Cerebellar nuclear complex (tissue), 1 donor: ENCODE measurements around the gene TSC2.

Experiments used
- DNase-seq, 2 experiments: peaks; one replicate each; lab custom pipeline; 2025; lab: John Stamatoyannopoulos, UW

The TSC2 gene

GRCh38 chr16:2043667-2044451, 3.9 kb upstream of the TSC2 start:
- DNase-seq = no peak

GRCh38 chr16:2044541-2044940, 3.2 kb upstream of the TSC2 start:
- DNase-seq = no peak

GRCh38 chr16:2045965-2046892, 1.6 kb upstream of the TSC2 start:
- DNase-seq = no peak

GRCh38 chr16:2046893-2047329, 874 bp upstream of the TSC2 start:
- no peak for DNase-seq

- no peak for DNase-seq
Measured at GRCh38 chr16:2048116-2048543, 345 bp downstream of the TSC2 start.

- no peak for DNase-seq
Measured at GRCh38 chr16:2053211-2053610, 5.4 kb downstream of the TSC2 start.

GRCh38 chr16:2053897-2054296, 6.1 kb downstream of the TSC2 start:
- DNase-seq = no peak

GRCh38 chr16:2054543-2055245, 6.9 kb downstream of the TSC2 start:
- no peak for DNase-seq

GRCh38 chr16:2056077-2056476, 8.3 kb downstream of the TSC2 start:
- DNase-seq = no peak

GRCh38 chr16:2056681-2057407, 9.1 kb downstream of the TSC2 start:
- no peak for DNase-seq

GRCh38 chr16:2057438-2057837, 9.7 kb downstream of the TSC2 start:
- no peak for DNase-seq

- no peak for DNase-seq
Measured at GRCh38 chr16:2058420-2058819, 10.6 kb downstream of the TSC2 start.

- no peak for DNase-seq
Measured at GRCh38 chr16:2058872-2059271, 11.1 kb downstream of the TSC2 start.

GRCh38 chr16:2060346-2060745, 12.6 kb downstream of the TSC2 start:
- DNase-seq = no peak

- DNase-seq = no peak
Measured at GRCh38 chr16:2061023-2061422, 13.2 kb downstream of the TSC2 start.

GRCh38 chr16:2061526-2061925, 13.7 kb downstream of the TSC2 start:
- no peak for DNase-seq

GRCh38 chr16:2062801-2063200, 15.0 kb downstream of the TSC2 start:
- DNase-seq = no peak

GRCh38 chr16:2063861-2064260, 16.1 kb downstream of the TSC2 start:
- DNase-seq = no peak

GRCh38 chr16:2064368-2064945, 16.7 kb downstream of the TSC2 start:
- DNase-seq = no peak

- no peak for DNase-seq
Measured at GRCh38 chr16:2066139-2066538, 18.4 kb downstream of the TSC2 start.
